Osteocyte (in vitro differentiated cells): ENCODE data around the gene TNC. TPM values are rescaled to one million over a fixed set of nuclear protein-coding genes. Genes with fewer than 3 reads are reported as not detected.

ENCODE experiments used
- DNase-seq: peaks from one replicate; pipeline ENCODE4 v3.0.0; 2021; ENCODE audit warnings: mixed read lengths; ENCODE audit not compliant: unreplicated experiment; ENCODE audit errors: extremely low spot score
- H3K27ac Mint-ChIP-seq: one replicate; pipeline ENCODE4 v1.8.0; 2021; ENCODE audit warnings: mild to moderate bottlenecking, mixed read lengths; ENCODE audit not compliant: unreplicated experiment
- H3K27me3 Mint-ChIP-seq: one replicate; pipeline ENCODE4 v1.8.0; 2021; ENCODE audit warnings: mixed read lengths; ENCODE audit not compliant: unreplicated experiment
- H3K36me3 Mint-ChIP-seq: one replicate; pipeline ENCODE4 v1.8.0; 2021; ENCODE audit warnings: mixed read lengths; ENCODE audit not compliant: unreplicated experiment
- H3K4me1 Mint-ChIP-seq: one replicate; pipeline ENCODE4 v1.8.0; 2021; ENCODE audit warnings: mixed read lengths; ENCODE audit not compliant: unreplicated experiment
- H3K4me3 Mint-ChIP-seq: one replicate; pipeline ENCODE4 v1.8.0; 2021; ENCODE audit warnings: mild to moderate bottlenecking, moderate library complexity, mixed read lengths; ENCODE audit not compliant: unreplicated experiment
- H3K9me3 Mint-ChIP-seq: one replicate; pipeline ENCODE4 v1.8.0; 2021; ENCODE audit warnings: mixed read lengths; ENCODE audit not compliant: unreplicated experiment
- CTCF ChIP-seq: fragments of 200-600 bp; sonication (generic); IDR thresholded peaks from 2 replicates; pipeline ENCODE4 v1.5.0; 2021; ENCODE audit warnings: antibody characterized with exemption, mild to moderate bottlenecking, moderate library complexity
- total RNA-seq: library from RNA; stranded (reverse); gene quantifications from 2 replicates; pipeline ENCODE4 v1.2.1, GENCODE V29; 2021

TNC gene
- total RNA-seq, 1 donor from 2014 or later: 75.1 TPM

DNA sequence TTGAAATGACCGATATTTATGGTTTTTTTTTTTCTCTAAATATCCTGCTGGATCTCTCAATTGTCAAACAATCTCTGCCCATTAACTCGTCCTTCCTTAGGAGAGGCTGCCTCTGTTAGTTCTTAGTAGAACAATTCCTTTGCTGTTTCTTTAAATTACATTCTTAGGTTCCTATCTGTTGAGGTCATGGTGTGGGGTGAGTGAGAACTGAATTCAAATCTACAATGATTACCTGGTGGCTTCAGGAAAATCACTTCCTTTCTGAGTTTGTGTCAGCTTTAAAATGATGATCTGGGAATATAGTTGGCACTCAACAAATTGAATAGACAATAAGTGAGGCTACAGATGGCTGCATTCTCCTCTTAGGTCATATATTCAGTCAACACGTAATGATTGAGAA, 105.5 kb downstream of the TNC start:
- H3K36me3 Mint-ChIP-seq: no peaks in the 10 kb centered on the region
- no peak overlapping the region for H3K4me3 Mint-ChIP-seq
- no peak for TF ChIP-seq CTCF
- peaks cover 37% of the 10 kb centered on the region for H3K4me1 Mint-ChIP-seq
- H3K9me3 Mint-ChIP-seq: no peaks in the 10 kb centered on the region
- no peak for DNase-seq
- no peak overlapping the region for H3K27ac Mint-ChIP-seq
- peaks cover 9% of the 10 kb centered on the region for H3K27me3 Mint-ChIP-seq

GRCh38 chr9:115010874-115011273, 107.1 kb downstream of the TNC start:
- Mint-ChIP-seq H3K36me3 (no peaks in the 10 kb centered on the region), H3K4me1 (peaks cover 37% of the 10 kb centered on the region), H3K4me3 (no peak overlapping the region), H3K27ac (no peak overlapping the region), H3K27me3 (peaks cover 9% of the 10 kb centered on the region), H3K9me3 (no peaks in the 10 kb centered on the region)
- TF ChIP-seq CTCF: no peak
- DNase-seq: no peak

GRCh38 chr9:115008536-115009270, 109.3 kb downstream of the TNC start:
- no peaks in the 10 kb centered on the region for H3K9me3 Mint-ChIP-seq
- TF ChIP-seq CTCF: no peak
- peaks cover 7% of the 10 kb centered on the region for H3K27me3 Mint-ChIP-seq
- H3K4me1 Mint-ChIP-seq: peaks cover 28% of the 10 kb centered on the region
- no peaks in the 10 kb centered on the region for H3K36me3 Mint-ChIP-seq
- H3K27ac Mint-ChIP-seq: no peak overlapping the region
- DNase-seq: no peak
- H3K4me3 Mint-ChIP-seq: no peak overlapping the region

DNA sequence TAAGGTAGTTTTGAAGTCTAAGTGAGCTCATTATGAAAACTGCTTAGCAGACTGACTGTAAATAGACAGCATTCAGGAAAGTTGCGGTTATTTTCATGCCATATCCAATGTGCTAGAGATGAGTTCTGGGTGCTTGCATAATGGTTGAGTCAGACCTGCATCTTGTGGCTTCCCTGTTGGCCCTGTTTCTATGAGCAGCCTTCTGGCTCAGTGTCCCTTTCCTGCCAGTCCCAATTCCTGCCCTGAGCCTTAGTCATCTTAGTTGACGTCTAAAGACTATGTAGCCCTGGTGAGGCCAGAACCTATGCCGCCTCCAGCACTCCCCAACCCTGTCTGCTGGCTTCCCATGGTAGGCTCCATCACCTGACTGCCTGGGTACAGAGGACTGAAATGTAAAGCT, 111.3 kb downstream of the TNC start:
- TF ChIP-seq CTCF: no peak

DNA sequence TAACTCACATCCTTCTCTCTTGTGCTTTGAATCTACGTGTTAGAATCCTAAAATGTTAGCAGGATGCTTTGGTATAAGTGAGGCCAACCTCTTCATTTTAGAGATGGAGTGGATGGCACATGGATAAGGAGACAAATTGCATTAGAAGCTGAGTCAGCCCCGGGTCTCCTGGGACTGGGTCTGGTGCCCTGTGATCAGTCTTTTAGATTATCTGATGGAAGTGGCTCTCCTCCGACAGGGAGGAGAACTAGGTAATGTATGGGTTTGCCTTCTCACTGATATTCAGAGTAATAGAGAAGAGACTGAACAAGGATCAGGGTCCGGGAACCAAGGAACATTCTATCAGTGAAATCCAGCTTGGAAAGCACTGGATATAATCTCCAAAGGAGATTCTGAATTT, 112.6 kb downstream of the TNC start:
- peaks cover 17% of the 10 kb centered on the region for H3K27me3 Mint-ChIP-seq
- TF ChIP-seq CTCF: no peak
- no peaks in the 10 kb centered on the region for H3K36me3 Mint-ChIP-seq

More for the DNA sequence above, 111.3 kb downstream of the TNC start:
- DNase-seq: no peak
- Mint-ChIP-seq H3K27ac (no peak overlapping the region), H3K9me3 (no peaks in the 10 kb centered on the region), H3K4me3 (no peak overlapping the region), H3K4me1 (peaks cover 28% of the 10 kb centered on the region), H3K36me3 (no peaks in the 10 kb centered on the region), H3K27me3 (peaks cover 12% of the 10 kb centered on the region)

More for the DNA sequence above, 112.6 kb downstream of the TNC start:
- no peaks in the 10 kb centered on the region for H3K9me3 Mint-ChIP-seq
- H3K4me3 Mint-ChIP-seq: no peak overlapping the region
- no peak overlapping the region for H3K27ac Mint-ChIP-seq
- peaks cover 18% of the 10 kb centered on the region for H3K4me1 Mint-ChIP-seq
- DNase-seq: no peak
